SK-N-DZ (cell line): ENCODE measurements around the gene SYTL2.
"Not testable (repeated sequence)": the region's sequence is repeated elsewhere in the genome, so short reads cannot be mapped to it uniquely, and the experiment has no call there.

Source experiments
- DNase-seq: peaks from one replicate; pipeline ENCODE4 v3.0.0-alpha.2; 2015; ENCODE audit warnings: low spot score

The SYTL2 gene

DNA sequence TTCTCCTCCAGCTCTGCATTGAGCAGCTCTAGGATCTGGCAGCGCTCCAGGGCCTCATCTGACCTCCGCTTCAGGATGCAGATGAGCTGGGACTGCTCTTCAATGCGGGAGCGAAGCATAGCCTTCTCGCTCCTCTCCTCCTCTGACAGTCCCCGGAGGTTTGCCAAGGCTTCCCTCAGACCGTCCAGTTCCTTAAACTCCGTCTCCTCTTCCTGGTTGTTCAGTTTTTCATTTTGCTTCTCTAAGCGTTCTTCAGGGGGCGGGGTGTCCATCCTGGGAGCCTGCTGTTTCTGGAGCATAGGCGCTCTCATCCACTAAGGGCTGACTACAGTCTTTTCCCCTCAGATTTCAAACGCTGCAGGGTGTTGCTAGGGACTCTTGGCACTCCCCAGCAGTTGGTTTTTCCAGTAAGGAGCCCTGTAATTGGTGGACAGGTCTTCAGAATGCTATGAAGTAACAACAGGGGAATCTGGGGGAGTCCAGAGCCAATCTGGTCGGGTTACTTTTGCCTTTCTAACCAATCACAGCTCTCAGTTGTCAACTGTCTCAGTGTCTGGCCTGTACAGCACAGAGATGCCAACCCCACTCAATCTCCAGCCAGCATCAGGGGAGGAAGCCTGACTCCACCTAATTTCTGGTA lies 125.0 kb downstream of the SYTL2 start, which contains the start of gene CCDC89:
TSS of gene CCDC89 (minus strand) at position 376 of the 640 bp plus-strand sequence. CDS start at position 311, 65 bp downstream.
- DNase-seq, result peak; percentile 98

DNA sequence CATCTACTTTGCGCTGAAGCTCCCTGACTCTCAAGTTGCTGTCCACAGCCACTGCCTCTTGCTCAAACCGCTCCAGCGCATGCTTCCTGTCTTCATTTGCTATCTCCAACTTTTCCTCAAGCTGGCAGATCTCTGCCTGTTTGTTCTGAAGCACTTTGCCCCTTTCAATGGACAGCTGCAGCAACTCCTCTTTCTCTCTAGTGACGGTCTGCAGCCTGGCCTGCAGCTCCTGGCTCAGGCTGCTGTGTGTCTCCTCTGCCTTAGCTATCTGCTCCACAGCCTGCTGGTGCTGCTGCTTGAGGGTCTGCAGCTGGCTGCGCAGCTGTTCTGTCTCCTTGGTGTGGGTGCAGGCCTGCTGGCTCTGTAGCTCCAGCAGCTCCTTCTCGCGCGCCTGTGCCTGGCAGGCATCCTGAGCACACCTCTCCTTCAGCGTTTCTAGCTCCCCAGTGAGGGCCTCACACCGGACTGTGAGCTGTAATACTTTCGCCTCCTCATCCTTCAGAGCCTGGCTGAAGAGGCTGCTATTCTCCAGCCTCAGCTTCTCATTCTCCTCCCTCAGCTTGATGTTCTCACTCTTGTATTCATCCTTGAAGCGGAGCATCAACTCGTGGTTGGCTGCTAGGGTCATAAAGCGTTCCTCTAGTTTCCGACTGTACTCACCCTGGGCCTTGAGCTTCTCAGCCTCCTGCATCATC lies 125.7 kb downstream of the SYTL2 start:
- peak; percentile 89 for DNase-seq

DNA sequence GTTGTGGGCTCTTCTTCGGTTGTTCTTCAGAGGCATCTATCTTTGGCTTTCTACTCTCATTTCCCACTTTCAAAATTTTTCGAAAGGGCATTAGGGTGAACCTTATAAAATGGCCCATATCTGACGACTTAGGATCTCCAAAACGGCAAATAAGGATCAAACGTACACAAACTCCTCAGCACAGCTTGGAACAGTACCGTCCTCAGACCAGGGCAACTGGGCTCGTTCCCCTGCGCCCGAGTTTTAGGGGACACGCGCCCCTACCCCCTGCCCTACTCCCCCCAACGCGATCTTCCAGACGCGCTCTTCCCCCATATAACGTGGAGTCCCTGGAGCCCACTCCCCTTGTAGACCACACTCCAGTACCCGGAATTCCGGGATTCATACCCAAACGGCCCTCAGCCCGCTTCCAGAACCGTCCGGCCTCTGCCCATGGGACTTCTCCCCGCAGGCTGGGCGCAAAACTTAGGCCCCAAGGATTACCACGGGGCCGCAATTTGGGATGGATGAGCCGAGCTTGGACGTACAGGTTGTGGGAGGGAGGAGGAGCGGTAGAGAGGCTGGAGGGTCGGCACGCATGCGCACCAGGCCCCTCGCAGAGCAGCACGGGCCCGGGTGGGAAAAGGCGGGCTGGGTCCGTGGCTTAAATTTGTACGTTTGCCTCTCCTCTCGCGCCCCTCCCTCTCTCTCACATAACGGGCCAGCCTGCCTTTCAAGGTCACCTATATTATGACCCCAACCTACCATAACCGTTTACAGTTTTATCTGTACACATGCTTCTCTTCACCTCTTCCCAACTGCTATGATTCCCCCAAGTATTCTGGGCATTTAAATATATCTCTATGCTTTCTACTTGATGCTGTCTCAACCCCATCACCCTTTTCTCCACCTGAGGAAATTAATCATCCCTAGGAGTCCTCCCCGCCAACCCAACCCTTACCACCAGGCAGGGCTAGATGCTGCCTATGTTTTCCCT lies 128.3 kb downstream of the SYTL2 start:
- peak; percentile 89 for DNase-seq

DNA sequence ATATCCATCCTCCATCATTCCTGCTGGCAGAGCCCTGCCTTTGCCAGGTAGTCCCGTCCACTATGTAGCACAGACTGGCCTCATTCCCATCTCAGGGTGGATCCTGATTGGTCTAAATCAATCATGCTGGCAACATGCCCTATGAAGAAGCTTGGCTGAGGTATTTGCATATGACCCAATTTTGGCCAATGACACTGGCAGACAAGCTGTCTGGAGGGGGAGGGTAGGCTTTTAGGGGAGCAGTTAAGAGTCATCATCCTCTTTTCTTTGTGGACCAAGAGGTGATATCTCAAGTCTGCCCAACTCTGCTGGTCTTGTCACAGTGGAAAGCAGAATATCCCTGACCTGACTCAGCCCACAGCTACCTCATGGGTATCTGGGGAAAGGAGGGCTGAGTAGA lies 130.0 kb downstream of the SYTL2 start:
- peak; percentile 97 for DNase-seq

DNA sequence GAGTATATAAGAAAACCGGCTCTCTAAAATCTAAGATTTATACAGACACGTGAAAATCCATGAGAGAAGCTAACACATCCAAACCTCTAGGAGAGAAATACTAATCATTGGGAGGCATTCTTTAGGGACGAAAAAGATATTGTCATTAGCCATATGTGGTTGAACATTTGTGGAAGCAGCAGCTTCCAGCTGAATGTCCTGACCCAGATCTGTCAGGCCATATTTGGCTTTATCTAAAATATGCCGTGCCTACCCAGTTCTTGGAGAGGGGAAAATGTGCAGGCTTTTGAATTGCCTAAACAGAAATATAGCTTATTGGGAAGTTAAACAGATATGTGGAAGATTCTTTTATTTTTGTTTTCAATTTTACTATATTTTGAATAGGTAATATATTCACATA lies 131.4 kb downstream of the SYTL2 start:
- DNase-seq, result no peak

DNA sequence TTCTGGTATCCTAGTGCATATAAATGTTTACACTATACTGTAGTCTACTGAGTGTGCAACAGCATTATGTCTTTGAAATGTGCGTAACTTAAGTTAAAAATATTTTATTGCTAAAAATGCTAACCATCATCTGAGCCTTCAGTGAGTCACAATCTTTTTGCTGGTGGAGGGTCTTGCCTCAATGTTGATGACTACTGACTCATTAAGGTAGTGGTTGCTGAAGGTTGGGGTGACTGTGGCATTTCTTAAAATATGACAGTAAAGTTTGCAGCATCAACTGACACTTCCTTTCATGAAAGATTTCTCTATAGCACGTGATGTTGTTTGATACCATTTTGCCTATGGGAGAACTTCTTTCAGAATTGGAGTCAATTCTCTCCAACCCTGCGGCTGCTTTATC lies 137.5 kb downstream of the SYTL2 start:
- no peak for DNase-seq

DNA sequence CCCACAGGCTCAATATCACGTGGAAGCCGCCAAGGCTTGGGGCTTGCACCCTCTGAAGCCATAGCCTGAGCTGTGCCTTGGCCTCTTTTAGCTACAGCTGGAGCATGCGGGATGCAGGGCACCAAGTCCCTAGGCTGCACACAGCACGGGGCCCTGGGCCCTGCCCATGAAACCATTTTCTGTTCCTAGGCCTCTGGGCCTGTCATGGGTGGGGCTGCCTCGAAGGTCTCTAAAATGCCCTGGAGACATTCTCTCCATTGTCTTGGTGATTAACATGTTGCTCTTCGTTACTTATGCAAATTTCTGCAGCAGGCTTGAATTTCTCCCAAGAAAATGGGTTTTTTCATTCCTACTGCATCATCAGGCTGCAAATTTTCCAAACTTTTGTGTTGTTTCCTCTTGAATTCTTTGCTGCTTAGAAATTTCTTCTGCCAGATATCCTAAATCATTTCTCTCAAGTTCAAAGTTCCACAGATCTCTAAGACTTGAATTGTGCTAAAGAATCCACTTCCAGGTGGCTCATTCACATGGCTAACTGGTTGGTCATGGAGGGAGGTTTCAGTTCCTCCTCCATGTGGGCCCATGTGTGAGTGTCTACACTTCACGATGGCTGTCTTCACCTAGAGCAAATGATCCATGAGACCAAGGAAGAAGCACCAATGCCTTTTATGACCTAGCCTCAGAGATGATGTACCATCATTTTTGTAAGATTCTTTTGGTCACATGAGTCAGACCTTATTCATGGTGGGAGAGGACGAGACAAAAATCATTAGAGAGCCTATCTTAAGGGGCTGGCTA lies 138.6 kb downstream of the SYTL2 start:
- DNase-seq, result no peak

DNA sequence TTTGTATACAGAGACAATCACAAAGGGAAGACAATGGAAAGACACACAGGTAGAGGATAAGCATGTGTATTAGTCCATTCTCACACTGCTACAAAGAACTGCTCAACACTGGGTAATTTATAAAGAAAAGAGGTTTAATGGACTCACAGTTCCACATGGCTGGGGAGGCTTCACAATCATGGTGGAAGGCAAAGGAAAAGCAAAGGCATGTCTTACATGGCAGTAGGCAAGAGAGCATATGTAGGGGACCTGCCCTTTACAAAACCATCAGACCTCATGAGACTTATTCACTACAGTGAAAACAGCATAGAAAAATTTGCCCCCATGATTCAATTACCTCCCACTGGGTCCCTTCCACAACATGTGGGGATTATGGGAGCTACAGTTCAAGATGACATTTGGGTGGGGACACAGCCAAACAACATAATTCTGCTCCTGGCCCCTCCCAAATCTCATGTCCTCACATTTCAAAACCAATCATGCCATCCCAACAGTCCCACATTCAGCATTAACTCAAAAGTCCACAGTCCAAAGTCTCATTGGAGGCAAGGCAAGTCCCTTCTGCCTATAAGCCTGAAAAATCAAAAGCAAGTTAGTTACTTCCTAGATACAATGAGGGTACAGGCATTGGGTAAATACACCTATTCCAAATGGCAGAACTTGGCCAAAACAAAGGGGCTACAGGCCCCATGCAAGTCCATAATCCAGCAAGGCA lies 139.8 kb downstream of the SYTL2 start:
- DNase-seq, result not testable (repeated sequence)

DNA sequence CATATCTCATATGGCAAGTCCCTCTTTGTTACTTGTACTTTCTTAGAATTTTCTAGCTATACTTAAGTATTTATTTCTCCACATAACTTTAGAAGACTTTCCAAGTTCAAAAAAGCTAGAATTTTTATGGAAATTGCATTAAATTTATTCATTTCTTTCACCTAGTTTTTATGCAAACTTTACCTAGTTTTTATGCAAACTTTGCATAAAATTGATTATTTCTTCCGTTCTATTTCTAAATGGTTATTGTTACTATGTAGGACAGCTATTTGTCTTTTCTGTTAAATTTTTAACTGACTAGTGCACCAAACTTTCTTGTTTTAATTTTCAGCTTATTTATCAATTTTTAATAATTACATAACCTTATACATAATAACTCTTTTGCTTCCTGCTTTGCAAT lies 142.8 kb downstream of the SYTL2 start:
- no peak for DNase-seq

DNA sequence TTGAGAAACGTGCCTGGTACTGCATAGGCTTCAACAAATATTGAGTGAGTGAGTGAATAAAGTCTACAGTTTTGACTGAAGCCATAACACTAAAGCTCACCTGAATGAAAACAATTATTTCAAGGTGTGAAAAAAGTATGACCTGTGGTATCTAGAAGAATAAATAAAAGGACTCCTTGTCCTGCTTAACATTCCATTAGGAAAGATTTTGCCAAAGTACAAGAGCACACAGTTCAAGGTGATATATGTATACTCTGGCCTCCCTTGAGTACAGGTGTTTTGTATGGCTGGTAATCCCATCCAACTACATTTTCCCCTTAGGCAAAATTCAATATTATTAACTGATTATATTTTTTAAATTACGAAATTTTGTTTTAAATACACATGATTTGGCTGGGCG lies 144.3 kb downstream of the SYTL2 start:
- DNase-seq, result no peak

DNA sequence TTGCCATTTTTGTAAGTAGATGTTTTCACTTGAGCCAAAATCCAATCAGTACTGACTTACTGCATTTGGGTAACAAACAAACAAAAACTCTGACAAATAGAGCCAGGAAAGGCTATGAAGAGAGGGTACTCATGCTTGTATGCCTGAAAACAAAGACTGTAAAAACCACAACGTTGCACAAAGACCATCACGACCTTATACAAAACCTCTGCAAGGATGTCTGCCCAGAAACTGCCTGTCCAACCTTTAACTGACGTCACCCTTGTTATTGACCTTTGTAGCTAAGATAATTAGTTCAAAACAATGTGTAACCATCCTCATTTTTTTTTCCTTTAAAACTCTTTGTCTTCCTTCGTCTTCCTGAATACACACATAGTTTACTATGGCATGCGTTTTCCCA lies 145.2 kb downstream of the SYTL2 start:
- no peak for DNase-seq

DNA sequence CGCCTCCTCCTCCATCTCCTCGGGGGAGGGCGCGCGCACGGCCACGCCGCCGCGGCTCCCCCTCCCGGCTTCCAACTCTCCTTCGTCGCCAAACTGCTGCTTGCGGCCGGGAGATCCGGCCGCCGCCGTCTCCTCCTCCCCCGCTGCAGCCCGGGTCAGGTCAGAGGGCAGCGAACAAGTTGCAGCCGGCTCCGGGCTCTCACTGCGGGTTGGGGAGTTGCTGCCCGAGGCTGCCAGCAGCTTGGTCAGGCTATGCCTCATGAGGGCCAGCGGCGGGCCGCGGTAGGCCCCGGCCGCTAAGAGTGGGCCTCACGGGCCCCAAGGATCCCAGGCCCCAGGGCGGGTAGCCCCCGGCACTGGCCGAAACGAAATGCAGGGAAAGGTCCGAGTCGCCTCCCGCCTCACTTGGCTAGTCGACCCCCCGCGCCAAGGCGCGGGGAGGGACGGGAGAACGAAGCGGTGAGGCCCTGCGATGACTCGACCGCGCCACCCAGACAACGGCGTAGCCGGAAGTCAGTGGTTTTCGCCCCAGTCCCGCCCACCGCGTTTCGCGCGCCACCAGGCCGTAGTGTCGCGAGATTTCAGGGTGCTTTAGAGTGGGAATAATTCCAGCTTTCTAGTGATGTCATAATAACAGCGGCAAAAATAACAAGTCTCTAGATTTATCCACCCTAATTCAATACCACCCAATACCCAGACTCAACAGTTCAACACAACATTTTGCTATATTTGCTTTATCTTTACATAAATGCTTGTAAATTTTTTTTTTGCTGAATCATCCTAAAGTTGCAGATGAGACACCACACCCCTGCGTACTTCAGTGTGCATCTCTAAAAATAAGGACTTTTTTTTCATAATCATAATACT lies 146.1 kb downstream of the SYTL2 start, which contains the start of gene CREBZF:
TSS of gene CREBZF (minus strand) at position 515 of the 867 bp plus-strand sequence. CDS start at position 261, 254 bp downstream.
- DNase-seq, result peak; percentile 95

DNA sequence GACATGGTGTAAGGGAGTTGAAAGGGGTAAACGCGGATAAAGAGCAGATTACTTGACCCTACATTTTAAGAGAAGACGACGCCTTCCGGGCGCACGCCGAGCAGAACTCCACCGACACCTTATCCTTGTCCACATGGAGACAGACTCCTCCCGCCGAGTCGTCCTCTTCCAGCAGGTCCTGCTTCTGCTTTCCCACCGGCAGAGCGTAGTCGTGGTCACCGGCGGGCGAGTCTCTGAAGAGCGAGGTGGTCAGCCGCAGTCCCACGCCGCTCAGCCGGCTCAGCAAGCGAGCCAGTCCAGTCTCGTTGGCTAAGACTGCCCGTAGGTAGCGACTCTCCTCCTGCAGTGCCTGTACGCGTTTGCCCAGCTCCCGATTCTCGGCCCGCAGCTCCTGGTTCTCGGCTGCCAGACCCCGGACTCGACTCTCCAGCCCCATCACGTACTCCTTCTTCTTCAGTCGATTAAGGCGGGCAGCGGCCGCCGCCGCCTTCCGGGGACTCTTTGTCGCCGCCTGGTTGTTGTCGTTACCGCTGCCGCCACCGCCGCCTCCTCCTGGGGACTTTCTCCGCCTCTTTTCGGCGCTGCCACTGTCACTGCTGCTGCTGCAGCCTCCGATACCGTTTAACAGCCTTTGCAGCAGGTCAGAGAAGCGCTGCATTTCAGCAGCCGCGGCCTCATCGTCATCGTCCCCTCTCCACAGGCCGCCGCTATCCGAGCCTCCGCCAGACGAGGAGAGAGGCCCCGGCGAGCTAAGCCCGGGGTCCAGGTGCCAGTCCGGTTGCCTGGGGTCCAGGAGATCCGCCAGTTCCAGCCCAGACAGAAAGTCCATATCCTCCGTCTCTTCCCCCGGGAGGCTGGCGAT lies 147.0 kb downstream of the SYTL2 start:
- peak; percentile 78 for DNase-seq

DNA sequence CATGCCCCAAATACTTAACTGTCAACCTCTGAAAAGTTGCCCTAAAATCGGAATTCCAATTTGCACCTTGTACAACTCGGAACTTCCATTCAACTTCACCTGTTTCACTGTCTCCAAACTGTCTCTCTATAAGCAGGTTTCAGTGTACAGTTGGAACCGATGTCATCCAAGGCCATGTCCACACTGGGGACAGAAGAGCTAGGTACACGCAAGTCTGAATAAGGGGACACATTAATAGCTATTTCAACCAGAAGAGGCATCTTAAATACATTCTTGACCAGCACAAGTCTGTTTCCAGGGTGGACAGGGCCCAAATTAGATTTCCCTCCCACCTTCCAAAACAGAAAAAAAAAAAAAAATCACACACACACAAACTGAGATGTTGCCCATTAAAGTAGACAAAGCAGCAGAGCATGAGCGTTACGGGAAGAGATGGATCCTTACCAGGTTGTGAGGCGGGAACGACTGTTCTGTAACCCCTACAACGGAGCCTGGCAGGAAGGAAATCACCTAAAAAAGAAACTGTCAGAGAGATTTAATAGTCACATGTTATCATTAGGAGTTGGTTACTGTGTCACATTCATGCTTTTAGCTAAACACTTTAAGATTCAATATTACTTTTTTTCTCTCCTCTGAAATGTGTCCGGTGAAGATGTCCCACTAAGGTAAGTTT lies 147.7 kb downstream of the SYTL2 start:
- DNase-seq, result no peak

DNA sequence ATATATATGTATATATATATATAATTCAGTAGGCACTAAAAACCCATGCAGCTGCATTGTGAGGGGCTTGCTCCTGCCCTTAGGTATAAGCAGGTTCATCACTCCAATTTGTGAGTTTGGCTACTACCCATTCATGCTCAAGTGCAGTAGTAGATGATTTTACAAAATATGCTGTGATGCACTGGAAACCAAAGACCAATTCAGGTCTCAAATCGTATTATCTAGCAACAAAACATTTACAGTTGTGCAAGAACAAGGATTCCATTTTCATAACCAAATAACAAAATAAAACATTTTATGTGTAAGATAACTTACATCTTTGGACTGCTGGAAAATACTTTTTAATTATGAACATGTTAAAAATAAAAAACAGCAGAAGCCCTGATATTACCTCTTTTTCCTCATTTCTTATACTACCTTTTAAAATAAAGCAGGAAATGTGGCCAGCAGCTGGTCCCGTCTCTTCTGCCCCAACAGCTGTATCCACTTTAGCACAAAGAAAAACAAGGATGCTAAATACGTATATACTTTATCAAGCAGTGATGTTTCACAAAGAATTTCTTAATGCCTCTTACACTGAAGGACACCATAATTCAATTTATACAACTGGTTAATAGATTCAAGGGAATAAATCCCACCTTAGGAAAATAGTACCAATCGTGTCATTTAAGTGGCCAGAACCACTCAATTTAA lies 148.8 kb downstream of the SYTL2 start:
- DNase-seq, result no peak

DNA sequence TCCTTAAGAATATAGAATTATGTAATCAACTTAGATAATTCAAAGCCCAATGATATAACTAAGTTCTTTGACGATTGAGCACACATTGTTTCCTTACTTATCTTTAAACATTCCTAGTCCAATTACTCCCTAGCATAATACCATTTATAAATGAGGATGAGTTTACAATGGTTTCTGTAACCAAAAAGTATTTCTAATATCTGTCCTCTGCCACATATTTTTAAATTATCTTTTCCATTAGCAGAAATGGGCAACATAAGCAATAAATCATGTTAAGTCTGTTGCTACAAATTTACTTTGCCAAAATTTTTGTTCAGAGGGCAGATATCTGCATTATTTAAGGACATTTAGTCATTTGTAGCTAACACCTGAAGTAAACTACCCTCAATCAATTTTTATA lies 152.8 kb downstream of the SYTL2 start:
- no peak for DNase-seq

DNA sequence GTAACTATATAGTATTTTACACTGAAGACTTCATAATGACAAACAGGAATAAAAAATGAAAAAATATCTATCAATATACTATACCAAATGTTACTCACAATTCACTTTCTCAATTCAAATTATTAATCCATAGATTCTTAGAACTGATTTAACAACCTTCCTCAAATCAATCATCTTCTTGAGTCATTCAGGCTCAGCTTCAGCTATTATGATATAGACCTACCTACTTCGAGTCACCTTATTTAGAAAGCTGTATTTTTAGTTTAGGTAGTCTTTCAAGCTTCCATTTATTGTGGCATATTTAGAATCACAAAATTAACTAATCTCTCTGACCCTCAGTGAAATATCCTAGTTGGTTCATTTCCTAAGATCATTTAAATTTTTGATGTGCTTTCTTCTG lies 154.2 kb downstream of the SYTL2 start:
- DNase-seq, result no peak
